HEK293T (cell line): Measurements from ENCODE around the gene CCR9.

Source experiments
- CTCF ChIA-PET: fragments of 350-600 bp; formaldehyde crosslinking; extraction: SDS; loops from one replicate; lab custom pipeline; 2021; ENCODE audit warnings: antibody characterized with exemption, inconsistent platforms; lab: Yijun Ruan, JAX
- POLR2A ChIA-PET: fragments of 350-600 bp; formaldehyde crosslinking; extraction: SDS; loops from one replicate; lab custom pipeline; 2020; ENCODE audit warnings: antibody characterized with exemption, inconsistent platforms; lab: Yijun Ruan, JAX
- DNase-seq: peaks from one replicate; pipeline ENCODE4 v3.0.0; 2012; ENCODE audit warnings: mixed read lengths; ENCODE audit errors: extremely low spot score
- ARNT ChIP-seq: fragments of 450-650 bp; IDR thresholded peaks from 2 replicates; pipeline ENCODE4 v1.6.1; 2017; ENCODE audit warnings: mild to moderate bottlenecking
- BHLHE40 ChIP-seq: fragments of 450-650 bp; IDR thresholded peaks from 2 replicates; pipeline ENCODE4 v1.6.1; 2016; ENCODE audit warnings: mild to moderate bottlenecking, moderate library complexity, borderline replicate concordance
- CTBP1 ChIP-seq: fragments of 450-650 bp; IDR thresholded peaks from 2 replicates; pipeline ENCODE4 v1.6.1; 2016; ENCODE audit warnings: borderline replicate concordance
- ELF4 ChIP-seq: fragments of 450-650 bp; IDR thresholded peaks from 2 replicates; pipeline ENCODE4 v1.6.1; 2017; ENCODE audit warnings: antibody characterized with exemption
- FOXA1 ChIP-seq: fragments of 450-650 bp; IDR thresholded peaks from 2 replicates; pipeline ENCODE4 v1.6.1; 2016; ENCODE audit warnings: mild to moderate bottlenecking
- FOXK2 ChIP-seq: fragments of 450-650 bp; IDR thresholded peaks from 2 replicates; pipeline ENCODE4 v1.6.1; 2016; ENCODE audit warnings: mild to moderate bottlenecking
- FOXM1 ChIP-seq: fragments of 450-650 bp; IDR thresholded peaks from 2 replicates; pipeline ENCODE4 v1.6.1; 2017; ENCODE audit warnings: mild to moderate bottlenecking, borderline replicate concordance
- HDGF ChIP-seq: fragments of 450-650 bp; IDR thresholded peaks from 2 replicates; pipeline ENCODE4 v1.6.1; 2017; ENCODE audit warnings: antibody characterized with exemption, borderline replicate concordance
- L3MBTL2 ChIP-seq: fragments of 450-650 bp; conservative IDR thresholded peaks from 2 replicates; pipeline ENCODE4 v1.6.1; 2016; ENCODE audit warnings: mild to moderate bottlenecking
- LEF1 ChIP-seq: fragments of 450-650 bp; IDR thresholded peaks from 2 replicates; pipeline ENCODE4 v1.6.1; 2017; ENCODE audit warnings: mild to moderate bottlenecking, borderline replicate concordance
- NFRKB ChIP-seq: fragments of 450-650 bp; IDR thresholded peaks from 2 replicates; pipeline ENCODE4 v1.6.1; 2016; ENCODE audit warnings: mild to moderate bottlenecking, moderate library complexity
- SP1 ChIP-seq: fragments of 450-650 bp; IDR thresholded peaks from 2 replicates; pipeline ENCODE4 v1.6.1; 2017
- SUZ12 ChIP-seq: fragments of 450-650 bp; IDR thresholded peaks from 2 replicates; pipeline ENCODE4 v1.6.1; 2016; ENCODE audit warnings: mild to moderate bottlenecking
- TARDBP ChIP-seq: fragments of 450-650 bp; IDR thresholded peaks from 2 replicates; pipeline ENCODE4 v1.6.1; 2016
- ZNF384 ChIP-seq: fragments of 450-650 bp; IDR thresholded peaks from 2 replicates; pipeline ENCODE4 v1.6.1; 2016
- TF ChIP-seq, protein P1 (sequence below): fragments of 450-650 bp; IDR thresholded peaks from 2 replicates; pipeline ENCODE4 v1.6.1; 2016

The CCR9 gene

DNA sequence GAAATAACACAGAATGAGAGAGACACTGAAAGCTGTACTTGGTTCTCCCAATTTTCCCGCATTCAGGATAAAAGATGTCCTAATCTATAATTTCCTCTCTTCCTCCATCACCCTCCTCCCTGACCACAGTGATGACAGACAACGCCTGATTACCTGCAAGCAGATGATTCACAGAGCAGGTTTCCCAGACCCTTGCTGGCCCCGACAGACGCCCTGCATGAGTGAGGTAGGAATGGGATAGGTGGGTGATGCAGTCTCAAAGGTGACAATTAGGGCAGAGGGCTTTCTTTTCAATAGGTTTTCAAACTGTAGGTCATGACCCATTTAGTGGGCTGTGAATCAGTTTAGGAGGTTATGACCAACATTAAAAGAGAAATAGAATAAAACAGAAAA is 51.7 kb downstream of the CCR9 start:
- DNase-seq, result no peak
- ChIA-PET CTCF (interaction anchor here (1.1 to 1.8 kb wide), 3 partner anchors 24 to 440 kb away, joined by 3 to 7 read pairs (median 6); no protein-coding TSS in a partner anchor), POLR2A (no interaction called here)
- TF ChIP-seq LEF1, result no peak
- no peak for TF ChIP-seq FOXA1
- no peak for TF ChIP-seq ARNT

- CTCF ChIA-PET, result interaction anchor here (0.7 to 1.8 kb wide), 5 partner anchors 23 to 440 kb away, joined by 3 to 7 read pairs (median 5); no protein-coding TSS in a partner anchor
- POLR2A ChIA-PET, result no interaction called here
- TF ChIP-seq HDGF (peak; percentile 38; the same call in 1 of the 2 replicates), FOXA1 (no peak)
- peak; percentile 76 for DNase-seq
These were observed 52.5 kb downstream of the CCR9 start for GRCh38 chr3:45938864-45939263.

DNA sequence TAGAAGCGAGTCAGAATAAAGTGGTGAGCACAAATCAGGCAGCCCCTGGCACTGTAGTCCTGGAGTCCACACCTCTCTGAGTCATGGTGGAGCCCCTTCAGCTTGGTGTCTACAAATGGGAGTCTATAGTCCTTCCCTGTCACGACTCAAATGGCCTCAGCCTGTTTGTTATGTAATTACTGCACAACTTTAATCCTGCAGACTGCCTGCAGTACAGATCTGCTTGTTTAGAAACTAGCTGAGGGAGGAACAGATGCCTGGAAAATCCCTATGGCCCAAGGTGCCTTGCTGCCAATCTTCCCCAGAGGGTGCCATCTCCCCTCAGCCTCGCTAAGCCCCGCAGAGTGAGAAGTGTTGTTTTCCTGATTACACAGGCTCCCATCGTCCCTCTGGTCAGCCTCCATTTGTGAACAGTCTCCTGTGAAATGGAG is 53.0 kb downstream of the CCR9 start:
- TF ChIP-seq BHLHE40 (no peak), SP1 (no peak), ARNT (no peak), TARDBP (no peak), ELF4 (no peak), LEF1 (no peak), FOXK2 (no peak)
- POLR2A ChIA-PET, result no interaction called here
- CTCF ChIA-PET, result interaction anchor here (0.7 to 1.8 kb wide), 5 partner anchors 23 to 439 kb away, joined by 3 to 7 read pairs (median 5); no protein-coding TSS in a partner anchor
- DNase-seq, result no peak

DNA sequence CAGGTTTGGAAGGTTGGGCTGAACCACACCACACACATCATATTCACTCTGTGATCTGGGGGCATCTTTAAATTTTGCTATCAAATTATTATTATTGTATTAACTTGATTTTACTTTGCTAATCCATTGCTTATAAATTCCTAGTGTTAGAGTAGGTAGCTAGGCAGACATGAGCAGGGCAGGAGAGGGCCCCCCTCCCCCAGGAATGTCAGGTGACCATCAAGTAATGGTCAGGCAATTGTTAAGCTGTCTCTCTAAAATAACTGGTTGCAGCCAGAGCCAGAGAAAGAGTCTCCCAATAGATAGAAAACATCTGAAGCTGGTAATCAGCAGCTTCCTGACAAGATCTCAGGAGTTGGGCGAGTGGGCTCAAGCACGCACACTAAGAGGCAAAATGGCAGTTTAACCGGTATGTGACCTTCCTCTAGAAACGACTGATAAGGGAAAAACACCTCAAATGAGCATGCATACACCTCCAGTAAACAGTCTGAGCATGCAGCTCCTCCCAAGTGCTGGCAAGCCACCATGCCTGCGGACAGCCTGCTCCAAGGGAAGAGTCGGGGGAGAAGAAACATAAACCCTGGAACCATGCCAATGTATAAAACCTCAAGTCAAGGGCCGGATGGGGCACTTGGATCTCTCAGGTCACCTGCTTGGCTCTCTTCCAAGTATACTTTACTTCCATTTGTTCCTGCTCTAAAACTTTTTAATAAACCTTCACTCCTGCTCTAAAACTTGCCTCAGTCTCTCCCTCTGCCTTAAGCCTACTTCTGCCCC is 53.8 kb downstream of the CCR9 start:
- TF ChIP-seq FOXA1 (no peak), LEF1 (no peak), ELF4 (no peak), NFRKB (no peak), ZNF384 (no peak), BHLHE40 (no peak), HDGF (no peak), L3MBTL2 (no peak), CTBP1 (no peak), FOXM1 (no peak), SUZ12 (no peak), TARDBP (no peak), ARNT (no peak), FOXK2 (no peak), SP1 (no peak)
- TF ChIP-seq, protein P1, sequence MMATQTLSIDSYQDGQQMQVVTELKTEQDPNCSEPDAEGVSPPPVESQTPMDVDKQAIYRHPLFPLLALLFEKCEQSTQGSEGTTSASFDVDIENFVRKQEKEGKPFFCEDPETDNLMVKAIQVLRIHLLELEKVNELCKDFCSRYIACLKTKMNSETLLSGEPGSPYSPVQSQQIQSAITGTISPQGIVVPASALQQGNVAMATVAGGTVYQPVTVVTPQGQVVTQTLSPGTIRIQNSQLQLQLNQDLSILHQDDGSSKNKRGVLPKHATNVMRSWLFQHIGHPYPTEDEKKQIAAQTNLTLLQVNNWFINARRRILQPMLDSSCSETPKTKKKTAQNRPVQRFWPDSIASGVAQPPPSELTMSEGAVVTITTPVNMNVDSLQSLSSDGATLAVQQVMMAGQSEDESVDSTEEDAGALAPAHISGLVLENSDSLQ, result no peak
- ChIA-PET CTCF (interaction anchor here (0.6 kb wide), 1 partner anchor 1797 kb away, joined by 5 read pairs; no protein-coding TSS in a partner anchor), POLR2A (no interaction called here)
- no peak for DNase-seq

- TF ChIP-seq FOXA1, result no peak
- ChIA-PET CTCF (interaction anchor here (0.6 kb wide), 1 partner anchor 1796 kb away, joined by 5 read pairs; no protein-coding TSS in a partner anchor), POLR2A (no interaction called here)
- DNase-seq, result no peak
These were observed 54.5 kb downstream of the CCR9 start for GRCh38 chr3:45940781-45941365.

GRCh38 chr3:45942051-45942825 is 55.9 kb downstream of the CCR9 start:
- ChIA-PET POLR2A (no interaction called here), CTCF (no interaction called here)
- no peak for TF ChIP-seq BHLHE40
- no peak for TF ChIP-seq SUZ12
- no peak for TF ChIP-seq ZNF384
- TF ChIP-seq NFRKB, result no peak
- TF ChIP-seq FOXM1, result no peak
- TF ChIP-seq, protein P1, result no peak
- no peak for TF ChIP-seq L3MBTL2
- TF ChIP-seq TARDBP, result no peak
- no peak for TF ChIP-seq FOXK2
- TF ChIP-seq SP1, result no peak
- no peak for TF ChIP-seq HDGF
- TF ChIP-seq ELF4, result no peak
- no peak for TF ChIP-seq LEF1
- TF ChIP-seq CTBP1, result no peak
- no peak for TF ChIP-seq FOXA1
- no peak for TF ChIP-seq ARNT
- DNase-seq, result no peak
